Loucy (cell line): ENCODE data around the gene OR52W1.

Source experiments
- EZH2phosphoT487 ChIP-seq: fragments of 200-600 bp; IDR thresholded peaks from 2 replicates; pipeline ENCODE4 v1.6.1; 2018; ENCODE audit warnings: antibody characterized with exemption, mild to moderate bottlenecking, moderate library complexity, borderline replicate concordance
- TF ChIP-seq, protein P1 (sequence below): fragments of 200-600 bp; sonication (generic); conservative IDR thresholded peaks from 2 replicates; pipeline ENCODE4 v1.5.1; 2014; ENCODE audit warnings: mild to moderate bottlenecking, antibody characterized with exemption, low read length

DNA sequence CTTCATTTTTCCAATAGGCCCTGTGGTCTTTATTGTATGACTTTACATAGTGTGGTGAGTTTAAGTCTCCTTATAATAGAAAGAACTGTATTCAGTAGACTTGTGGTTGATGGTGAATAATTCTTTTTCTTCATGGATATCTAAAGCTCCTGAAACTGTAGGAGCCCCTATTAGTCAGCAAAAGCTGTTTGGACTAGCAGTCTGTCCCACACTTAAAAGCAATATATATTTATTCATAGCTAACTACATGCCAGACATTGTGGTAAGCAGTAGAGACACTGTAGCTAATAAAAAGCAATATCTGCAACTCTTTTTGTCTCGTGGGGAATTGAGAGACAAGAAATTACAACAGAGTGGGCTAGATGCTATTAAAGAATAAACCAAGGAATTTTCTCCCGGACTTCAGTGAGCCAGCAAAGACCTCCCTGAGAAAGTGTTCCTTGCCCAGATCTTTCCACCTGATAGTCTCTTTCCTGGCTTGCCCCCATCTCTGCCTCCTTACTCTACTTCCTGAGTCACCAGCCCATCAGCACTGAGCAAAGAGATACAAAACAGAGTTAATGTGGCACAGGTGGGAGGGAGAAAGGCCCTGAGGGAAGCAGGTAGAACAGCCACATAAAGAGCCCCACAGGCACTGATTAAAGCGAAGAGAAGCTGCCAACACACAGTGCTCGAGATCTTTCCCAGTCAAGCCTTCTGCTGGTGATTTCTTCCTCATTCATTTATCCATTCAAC lies 1.4 kb upstream of the OR52W1 start:
- TF ChIP-seq, protein P1, sequence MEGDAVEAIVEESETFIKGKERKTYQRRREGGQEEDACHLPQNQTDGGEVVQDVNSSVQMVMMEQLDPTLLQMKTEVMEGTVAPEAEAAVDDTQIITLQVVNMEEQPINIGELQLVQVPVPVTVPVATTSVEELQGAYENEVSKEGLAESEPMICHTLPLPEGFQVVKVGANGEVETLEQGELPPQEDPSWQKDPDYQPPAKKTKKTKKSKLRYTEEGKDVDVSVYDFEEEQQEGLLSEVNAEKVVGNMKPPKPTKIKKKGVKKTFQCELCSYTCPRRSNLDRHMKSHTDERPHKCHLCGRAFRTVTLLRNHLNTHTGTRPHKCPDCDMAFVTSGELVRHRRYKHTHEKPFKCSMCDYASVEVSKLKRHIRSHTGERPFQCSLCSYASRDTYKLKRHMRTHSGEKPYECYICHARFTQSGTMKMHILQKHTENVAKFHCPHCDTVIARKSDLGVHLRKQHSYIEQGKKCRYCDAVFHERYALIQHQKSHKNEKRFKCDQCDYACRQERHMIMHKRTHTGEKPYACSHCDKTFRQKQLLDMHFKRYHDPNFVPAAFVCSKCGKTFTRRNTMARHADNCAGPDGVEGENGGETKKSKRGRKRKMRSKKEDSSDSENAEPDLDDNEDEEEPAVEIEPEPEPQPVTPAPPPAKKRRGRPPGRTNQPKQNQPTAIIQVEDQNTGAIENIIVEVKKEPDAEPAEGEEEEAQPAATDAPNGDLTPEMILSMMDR = no peak
- no peak for TF ChIP-seq EZH2phosphoT487
